Cardiac fibroblast (primary cell): ENCODE results near the gene CPPED1.
A peak's percentile ranks its signal among the peaks of the same experiment; 100 is the strongest.
"Not testable (repeated sequence)": the region's sequence is repeated elsewhere in the genome, so short reads cannot be mapped to it uniquely, and the experiment has no call there.

Experiments used
- DNase-seq, 2 donors: peaks; one replicate each; pipeline versions ENCODE4 v3.0.0 to v3.0.0-alpha.2; 2010; ENCODE audit warnings: low read depth in 2 of 2
- H3K4me3 ChIP-seq, 2 donors: replicated peaks in 1 of 2; 1 replicate in 1 of 2; 2 replicates in 1 of 2; pipeline ENCODE4 v1.5.1; 2011; ENCODE audit warnings: low read depth in 2 of 2, low read length in 2 of 2, mild to moderate bottlenecking in 2 of 2, moderate library complexity in 1 of 2
- CTCF ChIP-seq: IDR thresholded peaks from one replicate; pipeline ENCODE4 v1.5.1; 2011; ENCODE audit warnings: low read depth, mild to moderate bottlenecking, low read length, inconsistent platforms

Gene CPPED1

GRCh38 chr16:12801511-12802042 is 2.1 kb downstream of the CPPED1 start:
- peak; percentile 93 for DNase-seq
- TF ChIP-seq CTCF = no peak
- no peak overlapping the region for H3K4me3 ChIP-seq

- H3K4me3 ChIP-seq = no peak overlapping the region
- TF ChIP-seq CTCF = no peak
These were observed 2.9 kb downstream of the CPPED1 start for GRCh38 chr16:12800817-12801216.

GRCh38 chr16:12799996-12800395 is 3.7 kb downstream of the CPPED1 start:
- not testable (repeated sequence) for DNase-seq, H3K4me3 ChIP-seq

More at GRCh38 chr16:12800817-12801216, 2.9 kb downstream of the CPPED1 start:
- no peak for DNase-seq

- peak in 1 of 2 donors; percentile 46 for DNase-seq
- H3K4me3 ChIP-seq = no peak overlapping the region
- TF ChIP-seq CTCF = no peak
These were observed 4.8 kb downstream of the CPPED1 start for GRCh38 chr16:12798846-12799245.

- H3K4me3 ChIP-seq = no peak overlapping the region
- DNase-seq = no peak
- TF ChIP-seq CTCF = no peak
These were observed 5.5 kb downstream of the CPPED1 start for GRCh38 chr16:12798171-12798570.

- H3K4me3 ChIP-seq = no peak overlapping the region
- peak in 1 of 2 donors; percentile 55 for DNase-seq
These were observed 7.2 kb downstream of the CPPED1 start for GRCh38 chr16:12796498-12796897.

More at GRCh38 chr16:12796498-12796897, 7.2 kb downstream of the CPPED1 start:
- no peak for TF ChIP-seq CTCF
